CD4-positive, alpha-beta T cell treated with Interleukin-6 at 100 ng/mL for 8 hours (primary cell): Measurements from ENCODE around the gene TRMT61A.
"Not testable (repeated sequence)": the region's sequence is repeated elsewhere in the genome, so short reads cannot be mapped to it uniquely, and the experiment has no call there.

Source experiments
- DNase-seq: peaks from one replicate; pipeline ENCODE4 v3.0.0-alpha.2; 2020; ENCODE audit warnings: mixed read lengths, low spot score

The TRMT61A gene

DNA sequence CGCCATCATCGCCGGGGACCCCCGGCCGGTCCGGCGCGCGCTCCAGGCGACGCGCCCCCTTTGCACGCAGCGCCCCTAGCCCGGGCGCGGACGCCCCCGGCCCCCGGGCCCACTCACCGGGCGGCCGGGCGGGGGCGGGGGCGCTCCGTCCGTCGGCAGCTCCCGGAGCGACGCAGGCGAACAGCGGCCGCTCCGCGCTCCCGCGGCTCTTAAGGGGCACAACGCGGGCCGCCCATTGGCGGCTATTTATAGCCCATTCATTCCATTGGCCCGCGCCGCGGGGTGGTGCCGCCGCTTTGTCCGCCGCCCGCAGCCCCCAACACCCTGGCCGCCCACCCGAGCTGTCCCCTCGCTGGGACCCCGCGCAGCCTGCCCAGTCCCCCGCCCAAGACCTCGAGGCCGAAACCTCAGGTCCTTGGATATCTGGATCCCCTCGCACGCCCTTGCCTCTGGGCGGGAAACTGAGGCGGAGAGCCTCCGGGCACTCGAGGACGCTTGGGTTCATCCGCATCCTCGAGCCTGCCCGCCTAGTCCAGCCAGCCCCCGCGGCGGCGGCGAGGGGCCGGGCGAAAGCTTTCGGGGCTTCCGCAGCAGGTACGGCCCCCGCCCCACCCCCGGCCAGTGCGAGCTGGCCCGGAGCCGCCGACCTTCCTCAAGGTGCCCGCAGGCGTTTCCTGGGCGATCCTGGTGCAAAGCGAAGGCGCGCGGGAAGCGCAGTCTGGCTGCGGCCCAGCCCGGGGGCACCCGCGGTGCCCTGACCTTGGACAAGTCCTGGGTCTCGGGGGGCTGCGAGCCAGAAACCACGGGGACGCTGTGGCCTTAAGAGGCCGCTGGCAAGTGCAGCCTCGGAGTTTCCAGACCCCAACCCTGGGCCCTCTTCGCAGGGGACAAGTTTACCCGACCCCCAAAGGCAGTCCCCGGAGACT, 6.1 kb upstream of the TRMT61A start, which contains the start of gene CKB:
Gene CKB, minus strand, starts transcription at position 182 of the 926 bp plus-strand sequence. CDS start 337 bp downstream, outside the sequence.
- DNase-seq: no peak

DNA sequence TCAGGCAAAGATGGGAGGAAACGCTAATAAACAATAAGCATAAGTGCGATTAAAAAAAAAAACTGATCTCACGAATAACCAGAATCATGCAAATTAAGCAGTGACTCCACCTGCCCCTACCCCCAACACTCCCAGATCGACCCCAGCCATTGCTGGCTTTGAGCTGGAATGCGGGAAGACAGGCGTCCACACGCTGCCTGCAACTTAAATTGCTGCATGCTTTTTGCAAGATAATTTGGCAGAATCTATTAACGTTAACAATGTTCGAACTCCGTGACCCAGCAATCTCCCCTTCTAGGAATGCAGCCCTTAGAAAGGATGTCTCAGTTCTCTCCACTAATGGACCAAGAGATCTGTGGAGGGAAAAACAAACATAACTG, 5.4 kb upstream of the TRMT61A start:
- no peak for DNase-seq

DNA sequence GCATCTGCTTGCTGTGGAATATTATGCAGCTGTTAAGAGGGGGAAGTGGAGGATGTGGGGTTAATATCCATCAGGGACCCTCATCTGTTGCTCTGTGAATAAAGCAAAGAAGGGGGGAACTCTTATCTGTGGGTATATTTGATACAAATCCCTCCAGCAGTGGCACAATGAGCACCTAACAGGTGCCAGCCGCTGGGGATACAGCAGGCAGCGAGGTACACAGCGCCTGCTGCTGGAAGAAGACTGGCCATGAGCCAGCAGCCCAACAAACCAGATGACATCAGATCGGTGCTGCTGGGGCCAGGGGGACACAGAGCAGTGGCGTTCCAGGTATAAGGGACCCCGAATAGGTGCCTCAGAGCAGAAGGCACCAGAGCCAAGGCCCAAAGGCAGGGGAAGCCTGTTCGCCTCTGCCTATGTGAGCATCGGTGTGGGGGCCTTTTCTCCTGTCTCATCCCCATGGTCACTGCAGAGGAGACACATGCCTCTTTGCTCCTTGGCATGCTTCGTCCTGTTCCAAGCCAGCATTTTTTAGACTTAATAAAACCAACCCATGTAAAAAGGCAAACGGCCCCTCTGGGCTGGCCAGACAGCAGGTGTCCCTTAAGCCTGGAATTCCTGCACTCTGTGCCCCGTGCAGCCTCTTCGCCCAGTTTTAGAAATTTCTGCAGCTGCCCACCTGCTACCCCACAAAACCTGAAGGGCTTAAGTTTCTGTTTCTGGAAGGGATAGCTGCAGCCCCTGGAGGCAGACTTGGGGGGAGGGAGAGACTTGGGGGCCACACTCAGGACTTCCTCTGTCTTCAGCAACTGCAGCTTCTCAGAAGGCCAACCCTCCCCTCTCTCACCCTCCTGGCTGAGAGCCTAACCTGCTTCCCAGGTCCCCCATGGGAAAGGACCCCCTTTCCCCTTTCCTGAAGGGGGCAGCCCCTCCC, 4.7 kb upstream of the TRMT61A start:
- no peak for DNase-seq

DNA sequence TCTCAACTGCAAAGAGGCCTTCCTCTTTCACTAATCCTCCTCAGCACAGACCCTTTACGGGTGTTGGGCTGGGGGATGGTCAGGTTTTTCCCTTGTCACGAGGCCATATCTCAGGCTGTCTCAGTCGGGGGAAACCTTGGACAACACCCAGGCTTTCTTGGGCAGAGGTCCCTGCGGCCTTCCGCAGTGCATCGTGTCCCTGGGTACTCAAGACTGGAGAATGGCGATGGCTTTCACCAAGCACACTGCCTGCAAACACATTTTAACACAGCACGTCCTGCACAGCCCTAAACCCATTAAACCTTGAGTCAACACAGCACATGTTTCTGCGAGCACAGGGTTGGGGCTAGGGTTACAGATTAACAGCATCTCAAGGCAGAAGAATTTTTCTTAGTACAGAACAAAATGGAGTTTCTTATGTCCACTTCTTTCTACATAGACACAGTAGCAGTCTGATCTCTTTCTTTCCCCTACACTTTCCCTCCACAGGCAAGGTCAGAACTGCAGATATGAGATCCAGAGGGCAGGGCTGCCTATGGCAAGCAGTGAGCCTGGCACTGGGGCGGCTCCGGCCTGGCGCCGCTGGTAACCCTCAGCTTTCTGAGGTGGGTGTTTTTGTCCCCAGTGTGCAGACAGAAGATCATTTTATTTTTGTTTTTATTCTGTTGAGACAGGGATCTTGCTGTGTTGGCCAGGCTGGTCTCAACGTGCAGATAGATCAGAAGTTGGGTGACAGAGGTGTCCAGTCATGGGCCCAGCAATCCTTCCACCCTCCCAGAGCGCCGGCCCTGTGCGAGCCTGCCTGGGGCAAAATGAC, 3.4 kb upstream of the TRMT61A start:
- not testable (repeated sequence) for DNase-seq

DNA sequence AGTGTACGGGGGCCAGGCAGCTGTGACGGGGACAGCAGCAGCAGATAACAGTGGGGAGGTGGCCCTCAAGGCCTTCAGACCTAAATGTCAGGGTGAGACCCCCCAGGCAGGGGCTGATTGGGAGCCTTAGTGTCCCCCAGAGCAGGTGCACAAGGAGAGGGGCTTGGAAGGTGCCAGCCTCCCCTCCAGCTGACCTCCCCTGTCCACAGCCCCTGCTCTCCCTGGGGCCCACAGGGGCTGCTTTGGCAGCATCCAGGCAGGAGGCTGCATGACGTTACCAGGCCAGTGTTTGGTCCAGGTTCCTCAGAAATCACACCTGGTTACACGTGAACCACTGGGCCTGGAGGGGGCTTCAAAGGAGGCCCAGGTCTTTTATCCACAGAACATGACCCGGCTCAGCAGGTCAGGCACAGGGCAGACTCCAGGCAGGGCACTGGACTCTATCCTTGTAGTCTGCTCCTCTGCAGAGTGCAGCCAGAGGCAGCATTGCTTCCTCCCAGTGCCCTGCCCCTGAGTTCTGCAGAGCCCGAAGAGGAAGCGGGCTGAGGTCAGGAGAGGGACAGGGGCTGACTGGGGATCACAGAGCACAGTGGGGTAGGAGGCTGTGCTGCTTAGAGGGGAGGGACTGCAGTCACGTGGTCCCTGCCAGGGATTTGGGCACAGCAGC, 2.6 kb upstream of the TRMT61A start:
- DNase-seq: no peak

DNA sequence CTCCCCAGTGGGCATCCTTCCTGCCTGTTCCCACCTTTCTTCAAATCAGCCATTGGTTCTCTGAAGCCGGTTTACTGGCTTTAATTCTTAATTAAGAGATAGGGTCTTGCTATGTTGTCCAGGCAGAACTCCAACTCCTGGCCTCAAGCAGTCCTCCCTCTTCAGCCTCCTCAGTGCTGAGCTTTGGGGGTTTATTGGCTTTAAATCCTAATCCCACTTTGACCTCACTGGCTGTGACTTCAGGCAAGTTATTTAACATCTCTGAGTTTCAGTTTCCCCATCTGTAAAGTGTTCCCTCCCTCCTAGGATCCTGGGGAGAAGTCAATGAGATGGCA, 2.1 kb upstream of the TRMT61A start:
- no peak for DNase-seq

DNA sequence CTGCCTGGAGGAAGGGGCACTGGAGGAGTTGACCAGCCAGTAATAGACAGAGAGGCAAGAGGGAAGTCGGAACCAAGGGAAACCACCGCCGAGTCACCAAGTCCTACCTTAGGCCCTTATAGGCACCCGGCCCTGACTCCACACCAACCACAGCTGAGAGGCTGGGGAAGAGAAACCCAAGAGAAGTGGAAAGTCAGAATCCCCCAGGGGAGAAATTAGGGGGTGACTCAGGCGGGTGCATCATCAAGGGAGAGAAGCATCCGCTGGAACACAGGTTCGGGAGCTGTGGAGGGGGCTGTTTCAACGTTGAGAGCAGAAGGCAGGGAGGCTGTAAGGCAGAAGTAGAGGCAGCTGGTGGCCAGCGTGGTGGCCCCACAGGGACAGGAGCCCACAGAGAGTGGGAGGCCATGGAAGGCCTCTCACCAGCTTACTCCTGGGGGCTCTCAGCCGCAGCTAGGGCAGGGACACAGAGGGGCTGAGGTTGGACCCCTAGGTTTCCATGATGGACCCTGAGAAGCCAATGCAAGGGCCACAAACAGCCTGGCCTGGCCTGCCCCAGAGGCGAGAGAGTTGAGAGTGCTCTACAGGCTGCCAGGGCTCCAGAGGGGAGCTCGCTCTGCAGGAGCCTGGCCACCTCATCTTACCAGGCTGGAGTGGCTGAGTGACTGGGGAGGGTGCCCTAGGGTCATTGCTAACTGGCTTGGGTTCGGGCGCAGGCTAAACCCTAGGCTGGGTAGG, 1.4 kb upstream of the TRMT61A start:
- no peak for DNase-seq

DNA sequence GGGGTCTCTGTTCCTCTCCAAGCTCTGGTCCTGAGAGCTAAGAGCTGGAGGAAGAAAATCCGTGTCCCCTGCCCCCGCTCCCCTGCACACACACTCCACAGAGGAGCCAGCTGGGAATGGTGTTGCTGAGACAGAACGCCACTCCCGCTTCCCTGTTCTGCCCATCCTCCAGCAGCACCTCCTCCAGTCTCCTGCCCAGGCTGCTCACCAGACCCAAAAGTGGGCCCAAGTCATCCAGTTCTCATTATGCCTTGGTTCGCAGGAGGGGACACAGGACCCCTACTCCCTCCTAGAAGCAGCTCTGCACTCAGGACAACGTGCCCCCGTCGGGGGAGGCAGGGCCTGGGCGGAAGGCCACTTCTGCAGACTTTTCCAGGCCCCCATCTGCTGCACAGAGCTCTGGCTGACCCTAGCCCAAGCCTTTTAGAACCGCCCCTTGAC, 830 bp upstream of the TRMT61A start:
- no peak for DNase-seq

DNA sequence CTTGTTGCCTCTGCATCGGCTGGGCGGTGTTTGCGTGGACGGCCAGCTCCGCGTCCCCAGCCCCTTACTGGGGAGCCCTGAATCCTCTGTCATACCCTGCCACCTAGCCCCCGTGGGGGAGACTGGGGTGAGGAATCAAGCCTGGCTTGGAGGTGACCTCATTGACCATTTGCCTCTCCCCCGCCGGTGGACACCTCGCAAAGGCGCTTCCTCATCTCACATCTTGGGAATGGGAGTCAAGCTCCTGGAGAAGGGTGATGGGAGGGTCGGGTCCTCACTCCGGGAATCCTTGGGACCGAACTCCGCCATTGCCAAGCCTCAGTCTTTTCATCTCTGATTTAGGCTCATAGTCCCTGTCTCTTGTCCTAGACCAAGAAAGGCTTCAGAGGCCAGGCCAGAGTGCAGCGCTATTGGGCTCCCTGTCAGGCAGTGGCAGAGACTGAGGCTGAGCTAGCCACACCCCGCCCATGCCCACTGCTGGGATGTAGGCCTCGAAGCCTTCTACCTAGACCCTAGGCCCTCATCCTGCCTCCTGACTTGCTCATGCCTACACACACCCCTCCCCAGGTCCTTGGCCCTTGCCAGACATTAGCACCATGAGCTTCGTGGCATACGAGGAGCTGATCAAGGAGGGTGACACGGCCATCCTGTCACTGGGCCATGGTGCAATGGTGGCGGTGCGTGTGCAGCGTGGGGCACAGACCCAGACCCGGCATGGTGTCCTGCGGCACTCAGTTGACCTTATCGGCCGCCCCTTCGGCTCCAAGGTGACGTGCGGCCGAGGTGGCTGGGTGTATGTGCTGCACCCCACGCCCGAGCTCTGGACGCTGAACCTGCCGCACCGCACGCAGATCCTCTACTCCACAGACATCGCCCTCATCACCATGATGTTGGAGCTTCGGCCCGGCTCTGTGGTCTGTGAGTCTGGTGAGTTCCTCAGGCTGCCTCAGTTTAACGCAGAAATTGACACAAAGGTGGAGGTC, 678 bp downstream of the TRMT61A start:
- DNase-seq: no peak

DNA sequence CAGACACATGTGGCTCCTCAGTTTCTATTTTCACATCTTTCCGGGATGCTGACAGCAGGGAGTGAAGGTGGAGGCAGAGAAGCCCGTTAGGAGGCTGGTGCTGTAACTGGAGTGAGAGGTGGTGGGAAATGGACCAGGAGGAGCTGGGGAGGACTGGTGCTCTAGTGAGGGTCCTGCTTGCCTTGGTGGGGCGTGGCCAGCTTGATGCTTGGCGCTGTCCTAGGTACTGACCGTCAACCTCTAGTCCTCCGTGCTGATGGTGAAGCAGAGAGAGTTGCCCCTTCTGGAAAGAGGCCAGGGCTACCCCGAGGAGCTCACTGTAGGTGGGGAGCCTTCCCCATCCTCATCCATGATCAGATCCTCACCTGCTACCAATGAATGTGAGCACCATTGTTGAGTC, 1.4 kb downstream of the TRMT61A start:
- no peak for DNase-seq

DNA sequence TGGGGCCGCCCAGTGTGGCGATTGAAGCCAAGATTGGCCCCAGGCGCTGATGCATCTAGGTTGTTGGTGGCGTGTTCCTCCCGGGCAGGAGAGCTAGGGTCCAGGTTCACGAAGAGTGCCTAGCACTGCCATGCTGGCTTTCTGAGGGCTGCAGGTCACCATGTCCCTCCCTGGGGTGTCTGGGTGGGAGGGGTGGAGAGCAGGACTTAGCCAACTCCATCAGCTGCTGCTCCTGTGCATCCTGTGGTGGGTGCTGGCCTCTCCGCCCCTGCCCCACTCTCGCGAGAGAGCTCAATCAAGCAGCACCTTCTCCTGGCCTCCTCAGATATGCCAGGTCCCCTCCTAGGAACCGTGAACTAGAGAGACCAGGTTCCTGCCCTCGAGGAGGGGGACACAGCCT, 1.8 kb downstream of the TRMT61A start:
- DNase-seq: no peak

DNA sequence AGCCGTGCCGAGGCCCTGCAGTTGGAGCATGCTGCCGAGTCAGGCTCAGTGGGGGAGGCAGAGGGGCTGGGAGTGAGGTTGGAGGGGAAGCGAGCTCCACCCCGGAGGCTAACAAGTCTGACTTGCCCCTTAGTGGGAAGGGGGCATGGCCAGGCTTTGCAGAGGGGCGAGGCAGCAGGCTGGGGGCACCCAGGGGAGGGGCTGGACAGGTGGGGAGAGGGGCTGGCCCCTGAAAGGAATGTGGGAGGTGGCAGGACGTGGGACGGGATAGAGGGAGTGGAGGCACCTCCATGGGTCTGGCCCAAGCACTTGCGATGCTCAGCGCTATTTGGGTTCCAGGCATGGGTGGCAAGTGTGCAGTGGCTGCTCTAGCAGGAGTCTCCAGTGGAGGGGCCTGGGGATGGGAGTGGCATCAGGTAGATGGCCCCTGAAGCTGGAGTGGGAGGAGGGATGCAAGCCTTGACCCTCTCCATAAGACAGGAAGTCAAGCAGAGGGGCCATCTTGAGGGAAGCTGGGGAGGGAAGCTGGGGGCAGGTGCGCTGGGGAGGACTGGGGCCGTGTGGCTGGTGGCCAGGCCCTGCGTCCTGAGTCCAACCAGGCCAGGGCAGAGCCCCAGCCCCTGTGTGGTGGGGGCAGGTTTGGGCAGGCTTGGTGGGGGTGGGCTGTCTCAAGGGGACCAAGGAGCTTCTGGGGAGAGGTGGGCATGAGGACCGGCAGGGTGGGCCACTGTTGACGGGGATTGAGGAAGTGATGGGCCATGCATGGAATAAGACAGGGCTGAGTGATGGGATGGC, 2.6 kb downstream of the TRMT61A start:
- DNase-seq: no peak

DNA sequence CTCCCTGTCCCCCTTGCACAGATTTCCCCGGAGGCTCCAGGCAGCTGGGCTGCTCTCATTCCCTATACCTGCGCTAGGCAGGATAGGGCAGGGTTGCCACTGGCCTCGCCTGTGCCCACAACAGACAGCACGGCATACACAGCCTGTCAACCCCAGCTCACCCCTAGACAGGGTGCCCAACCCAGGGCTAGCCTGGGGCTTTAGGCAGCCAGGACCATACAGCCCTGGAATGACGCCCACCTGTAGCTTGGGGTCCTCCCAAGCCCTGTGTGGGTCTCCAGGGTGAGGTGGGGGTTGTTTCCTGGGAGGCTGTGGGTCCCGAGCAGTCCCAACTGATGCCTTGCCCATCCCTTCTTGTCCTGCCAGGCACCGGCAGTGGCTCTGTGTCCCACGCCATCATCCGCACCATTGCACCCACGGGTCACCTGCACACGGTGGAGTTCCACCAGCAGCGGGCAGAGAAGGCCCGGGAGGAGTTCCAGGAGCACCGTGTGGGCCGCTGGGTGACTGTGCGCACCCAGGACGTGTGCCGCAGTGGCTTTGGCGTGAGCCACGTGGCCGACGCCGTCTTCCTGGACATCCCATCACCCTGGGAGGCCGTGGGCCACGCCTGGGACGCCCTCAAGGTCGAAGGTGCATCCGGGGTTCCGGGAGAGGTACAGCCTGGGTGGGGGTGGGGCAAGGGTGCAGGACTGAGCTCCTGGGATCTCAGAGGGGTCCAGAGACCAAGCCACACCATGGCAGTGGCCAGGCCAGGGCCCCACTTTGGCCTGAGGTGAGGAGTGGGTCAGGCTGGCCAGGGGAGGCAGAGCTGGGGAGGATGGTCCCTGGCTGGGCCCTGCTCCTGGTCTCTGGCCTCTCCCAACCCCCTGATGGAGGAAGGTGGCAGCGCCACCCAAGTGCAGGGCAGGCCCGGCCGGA, 3.5 kb downstream of the TRMT61A start:
- DNase-seq: no peak

DNA sequence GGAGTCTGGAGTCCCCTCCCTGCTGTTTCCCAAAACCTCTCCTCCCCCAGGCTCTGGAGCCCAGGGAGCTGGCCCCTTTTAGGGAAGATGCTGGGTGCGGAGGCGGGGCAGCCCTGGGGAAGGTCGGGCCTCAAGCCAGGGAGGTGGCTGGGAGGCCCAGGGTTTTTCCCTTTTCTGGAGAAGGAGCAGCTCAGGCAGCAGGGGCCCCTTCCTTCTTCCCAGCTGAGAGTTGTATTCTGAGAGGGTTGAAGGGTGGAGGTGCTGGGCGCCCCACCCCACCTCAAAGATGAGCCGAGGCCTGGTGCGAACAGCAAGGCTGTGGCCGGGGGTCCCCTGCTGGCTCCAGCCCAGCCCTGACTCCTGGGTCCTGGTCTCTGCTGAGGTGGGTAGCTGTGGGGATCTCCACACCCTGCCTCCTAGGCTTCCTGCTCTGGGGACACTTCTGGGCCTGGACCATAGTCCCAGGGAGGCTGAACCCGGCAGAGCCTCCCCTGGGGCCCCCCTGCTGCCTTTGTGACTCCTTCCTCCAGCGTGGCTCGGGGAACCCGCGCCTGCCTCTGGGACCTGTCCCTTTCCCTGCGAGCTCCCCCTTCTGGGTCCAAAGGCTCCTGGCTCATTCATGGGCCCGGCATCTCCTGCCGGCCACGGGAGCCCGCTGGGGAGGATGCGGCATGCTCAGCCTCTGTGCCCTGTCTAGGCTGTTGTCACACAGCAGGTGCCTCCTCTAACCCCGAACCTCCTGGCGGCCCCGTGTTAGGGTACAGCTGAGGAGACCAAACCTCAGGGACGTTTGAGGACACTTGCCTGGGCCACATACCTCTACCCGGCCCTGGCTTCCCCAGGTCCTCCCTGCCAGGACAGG, 4.4 kb downstream of the TRMT61A start:
- DNase-seq: no peak

DNA sequence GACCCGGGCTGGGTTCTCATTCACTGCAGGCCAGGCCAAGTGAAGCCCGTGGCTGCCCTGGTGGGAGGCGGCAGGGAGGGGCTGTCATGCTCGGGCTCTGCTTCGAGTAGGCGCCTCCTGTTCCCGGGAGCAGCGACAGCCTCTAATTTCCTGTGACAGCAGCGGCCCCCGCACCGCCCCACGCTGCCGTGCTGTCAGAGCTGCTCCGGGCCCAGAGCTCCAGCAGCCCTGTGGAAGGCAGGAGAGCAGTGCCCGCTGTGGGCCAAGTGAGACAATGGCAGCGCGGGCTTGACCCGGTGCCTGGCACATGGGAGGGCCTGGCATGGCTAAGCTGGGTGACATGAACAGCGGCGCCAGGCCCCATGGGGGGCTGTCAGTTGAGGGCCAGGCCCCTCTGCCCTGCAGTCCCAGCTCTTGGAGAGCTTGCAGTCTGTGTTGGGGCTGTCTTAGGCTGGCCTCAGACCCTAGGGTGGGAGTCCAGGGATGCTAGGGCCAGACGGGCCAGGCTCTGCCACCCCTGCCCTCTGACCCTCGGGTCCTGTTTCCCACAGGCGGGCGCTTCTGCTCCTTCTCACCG, 5.1 kb downstream of the TRMT61A start:
- no peak for DNase-seq

DNA sequence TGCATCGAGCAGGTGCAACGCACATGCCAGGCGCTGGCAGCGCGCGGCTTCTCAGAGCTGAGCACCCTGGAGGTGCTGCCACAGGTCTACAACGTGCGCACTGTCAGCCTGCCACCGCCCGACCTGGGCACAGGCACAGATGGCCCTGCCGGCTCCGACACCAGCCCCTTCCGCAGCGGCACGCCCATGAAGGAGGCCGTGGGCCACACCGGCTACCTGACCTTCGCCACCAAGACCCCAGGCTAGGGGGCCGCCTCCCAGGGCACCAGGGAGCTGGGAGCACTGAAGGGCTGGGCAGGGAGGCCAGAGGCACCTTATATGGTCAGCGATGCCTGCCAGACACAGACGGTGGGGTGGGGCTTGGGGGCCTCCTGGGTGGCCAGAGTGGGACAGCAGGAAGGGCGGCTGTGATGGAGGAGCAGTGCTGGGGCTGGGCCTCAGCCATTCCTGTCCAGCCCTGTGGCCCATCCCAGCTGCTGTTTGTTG, 5.6 kb downstream of the TRMT61A start:
- DNase-seq: no peak
